HG03432 (cell line): ENCODE results near the gene C2CD2L.
A peak's percentile ranks its signal among the peaks of the same experiment; 100 is the strongest.
"Not testable (repeated sequence)": the region's sequence is repeated elsewhere in the genome, so short reads cannot be mapped to it uniquely, and the experiment has no call there.

Experiments
- ATAC-seq: cut with Tn5 transposase; IDR thresholded peaks from one replicate; pipeline ENCODE4 v1.9.1; 2021; ENCODE audit warnings: mild to moderate bottlenecking, moderate library complexity; ENCODE audit not compliant: unreplicated experiment

The C2CD2L gene

GRCh38 chr11:119092880-119093842 is 14.0 kb upstream of the C2CD2L start:
- no peak for ATAC-seq

GRCh38 chr11:119093942-119094815 is 13.0 kb upstream of the C2CD2L start:
- ATAC-seq, result peak; percentile 4

GRCh38 chr11:119094816-119095065 is 12.4 kb upstream of the C2CD2L start:
- ATAC-seq, result peak; percentile 42

- peak; percentile 84 for ATAC-seq
Observed at GRCh38 chr11:119095066-119095880, 11.9 kb upstream of the C2CD2L start.

- no peak for ATAC-seq
Observed at GRCh38 chr11:119099711-119100110, 7.4 kb upstream of the C2CD2L start.

GRCh38 chr11:119100246-119100970 is 6.7 kb upstream of the C2CD2L start:
- no peak for ATAC-seq

GRCh38 chr11:119100994-119101758 is 6.0 kb upstream of the C2CD2L start:
- ATAC-seq, result peak; percentile 24

- peak; percentile 80 for ATAC-seq
Observed at GRCh38 chr11:119101759-119102423, 5.3 kb upstream of the C2CD2L start, which contains the start of gene DPAGT1. DPAGT1 (minus strand) TSS chr11:119101853; CDS start chr11:119101655, 198 bp downstream.

- not testable (repeated sequence) for ATAC-seq
Observed at GRCh38 chr11:119103161-119103664, 3.9 kb upstream of the C2CD2L start.

- ATAC-seq, result no peak
Observed at GRCh38 chr11:119103793-119104192, 3.4 kb upstream of the C2CD2L start.

- ATAC-seq, result peak; percentile 33
Observed at GRCh38 chr11:119107538-119108145, 498 bp downstream of the C2CD2L start.

GRCh38 chr11:119108146-119108856 is 1.2 kb downstream of the C2CD2L start:
- ATAC-seq, result no peak

- ATAC-seq, result no peak
Observed at GRCh38 chr11:119108857-119109221, 1.7 kb downstream of the C2CD2L start.

- no peak for ATAC-seq
Observed at GRCh38 chr11:119109843-119110242, 2.7 kb downstream of the C2CD2L start.

- no peak for ATAC-seq
Observed at GRCh38 chr11:119110439-119110838, 3.3 kb downstream of the C2CD2L start.

GRCh38 chr11:119111361-119111925 is 4.3 kb downstream of the C2CD2L start:
- no peak for ATAC-seq

- ATAC-seq, result no peak
Observed at GRCh38 chr11:119112314-119113020, 5.3 kb downstream of the C2CD2L start.
